WTC11 (cell line): Measurements from ENCODE around the gene ROR2. TPM values are rescaled to one million over a fixed set of nuclear protein-coding genes. Genes with fewer than 3 reads are reported as not detected.

Source experiments
- ATAC-seq: fragments of 200-7000 bp; cut with Tn5 transposase; 2 replicates; pipeline ENCODE4 v1.10.0; 2021; ENCODE audit warnings: mild to moderate bottlenecking, moderate library complexity
- CTCF ChIA-PET: fragments of 300-600 bp; sonication (Branson Sonifier 250); formaldehyde crosslinking; loops from one replicate; lab custom pipeline; 2021; ENCODE audit warnings: antibody characterized with exemption; lab: Charles Lee
- POLR2A ChIA-PET: fragments of 350-600 bp; sonication (Branson Sonifier 250); formaldehyde crosslinking; loops from one replicate; lab custom pipeline; 2021; ENCODE audit warnings: antibody characterized with exemption; lab: Charles Lee
- DNase-seq: peaks from one replicate; pipeline ENCODE4 v3.0.0; 2021; ENCODE audit warnings: low spot score
- H3K27ac Mint-ChIP-seq: 2 replicates; pipeline ENCODE4 v1.8.0; 2021; ENCODE audit warnings: mixed read lengths
- H3K27me3 Mint-ChIP-seq: 2 replicates; pipeline ENCODE4 v1.8.0; 2021; ENCODE audit warnings: low read depth, mild to moderate bottlenecking, moderate library complexity, mixed read lengths
- H3K36me3 Mint-ChIP-seq: 2 replicates; pipeline ENCODE4 v1.8.0; 2021; ENCODE audit warnings: mixed read lengths
- H3K4me1 Mint-ChIP-seq: 2 replicates; pipeline ENCODE4 v1.8.0; 2022; ENCODE audit warnings: mixed read lengths
- H3K4me3 Mint-ChIP-seq: 2 replicates; pipeline ENCODE4 v1.8.0; 2021; ENCODE audit warnings: mild to moderate bottlenecking, moderate library complexity, mixed read lengths
- H3K9me3 Mint-ChIP-seq: 2 replicates; pipeline ENCODE4 v1.8.0; 2021; ENCODE audit warnings: mixed read lengths
- ATF3 ChIP-seq: sonication (generic); formaldehyde crosslinking; conservative IDR thresholded peaks from 2 replicates; pipeline ENCODE4 v1.8.1; 2022; ENCODE audit warnings: mild to moderate bottlenecking, missing genetic modification reagents
- ATF6 ChIP-seq: sonication (generic); formaldehyde crosslinking; IDR thresholded peaks from 2 replicates; pipeline ENCODE4 v1.8.1; 2023; ENCODE audit warnings: mild to moderate bottlenecking, missing genetic modification reagents
- CREM ChIP-seq: sonication (generic); formaldehyde crosslinking; IDR thresholded peaks from 2 replicates; pipeline ENCODE4 v1.8.1; 2022; ENCODE audit warnings: mild to moderate bottlenecking, missing genetic modification reagents, moderate library complexity
- E2F1 ChIP-seq: sonication (generic); formaldehyde crosslinking; IDR thresholded peaks from 2 replicates; pipeline ENCODE4 v1.8.0; 2022; ENCODE audit warnings: mild to moderate bottlenecking, missing genetic modification reagents
- GRHL2 ChIP-seq: fragments of 250-450 bp; sonication (Bioruptor Pico); IDR thresholded peaks from 2 replicates; pipeline ENCODE4 v1.8.0; 2022; ENCODE audit warnings: mild to moderate bottlenecking, moderate library complexity; ENCODE audit not compliant: insufficient replicate concordance, severe bottlenecking
- HMGA2 ChIP-seq: fragments of 250-450 bp; sonication (Bioruptor Pico); IDR thresholded peaks from 2 replicates; pipeline ENCODE4 v1.4.0; 2021; ENCODE audit warnings: mild to moderate bottlenecking, moderate library complexity
- MLX ChIP-seq: sonication (generic); formaldehyde crosslinking; IDR thresholded peaks from 2 replicates; pipeline ENCODE4 v1.8.1; 2023; ENCODE audit warnings: mild to moderate bottlenecking, missing genetic modification reagents, moderate library complexity
- MYBL2 ChIP-seq: sonication (generic); formaldehyde crosslinking; IDR thresholded peaks from 2 replicates; pipeline ENCODE4 v1.8.1; 2023; ENCODE audit warnings: mild to moderate bottlenecking, moderate library complexity, missing genetic modification reagents
- RELA ChIP-seq: sonication (generic); formaldehyde crosslinking; IDR thresholded peaks from 2 replicates; pipeline ENCODE4 v1.8.1; 2022; ENCODE audit warnings: missing genetic modification reagents, mild to moderate bottlenecking, borderline replicate concordance
- SOX15 ChIP-seq: fragments of 250-450 bp; sonication (Bioruptor Pico); IDR thresholded peaks from 2 replicates; pipeline ENCODE4 v1.9.0; 2021; ENCODE audit warnings: mild to moderate bottlenecking
- STAT6 ChIP-seq: sonication (generic); formaldehyde crosslinking; conservative IDR thresholded peaks from 2 replicates; pipeline ENCODE4 v1.8.1; 2023; ENCODE audit warnings: mild to moderate bottlenecking, low read depth, missing genetic modification reagents, moderate library complexity
- TCF7 ChIP-seq: sonication (generic); formaldehyde crosslinking; IDR thresholded peaks from 2 replicates; pipeline ENCODE4 v1.8.0; 2022; ENCODE audit warnings: mild to moderate bottlenecking, low read depth, missing genetic modification reagents, moderate library complexity
- TEAD1 ChIP-seq: sonication (generic); formaldehyde crosslinking; IDR thresholded peaks from 2 replicates; pipeline ENCODE4 v1.8.0; 2022; ENCODE audit warnings: mild to moderate bottlenecking, missing genetic modification reagents
- ZNF317 ChIP-seq: sonication (generic); formaldehyde crosslinking; IDR thresholded peaks from 2 replicates; pipeline ENCODE4 v1.8.1; 2023; ENCODE audit warnings: low read depth, mild to moderate bottlenecking, moderate library complexity, missing genetic modification reagents, borderline replicate concordance
- ZNF416 ChIP-seq: fragments of 250-450 bp; sonication (Bioruptor Pico); IDR thresholded peaks from 2 replicates; pipeline ENCODE4 v1.9.0; 2021; ENCODE audit warnings: mild to moderate bottlenecking, inconsistent platforms
- ZNF423 ChIP-seq: fragments of 250-450 bp; sonication (Bioruptor Pico); IDR thresholded peaks from 2 replicates; pipeline ENCODE4 v2.1.2; 2022; ENCODE audit warnings: mild to moderate bottlenecking, moderate library complexity
- total RNA-seq: library from RNA; stranded (reverse); gene quantifications from 3 replicates; pipeline ENCODE4 v1.2.3, GENCODE V29; 2021
- TF ChIP-seq, protein P1 (sequence below): sonication (generic); formaldehyde crosslinking; IDR thresholded peaks from 2 replicates; pipeline ENCODE4 v1.8.0; 2022; ENCODE audit warnings: mild to moderate bottlenecking, missing genetic modification reagents
- TF ChIP-seq, protein P2 (sequence below): fragments of 250-450 bp; sonication (Bioruptor Pico); IDR thresholded peaks from 2 replicates; pipeline ENCODE4 v2.1.2; 2022; ENCODE audit warnings: mild to moderate bottlenecking, moderate library complexity
- TF ChIP-seq, protein P3 (sequence below): sonication (generic); formaldehyde crosslinking; IDR thresholded peaks from 2 replicates; pipeline ENCODE4 v1.8.1; 2023; ENCODE audit warnings: mild to moderate bottlenecking, missing genetic modification reagents
- TF ChIP-seq, protein P4 (sequence below): sonication (generic); formaldehyde crosslinking; IDR thresholded peaks from 2 replicates; pipeline ENCODE4 v1.8.1; 2022; ENCODE audit warnings: missing genetic modification reagents, borderline replicate concordance

Gene ROR2
- total RNA-seq, 1 experiment from 2014 or later, result 19.8 TPM

DNA sequence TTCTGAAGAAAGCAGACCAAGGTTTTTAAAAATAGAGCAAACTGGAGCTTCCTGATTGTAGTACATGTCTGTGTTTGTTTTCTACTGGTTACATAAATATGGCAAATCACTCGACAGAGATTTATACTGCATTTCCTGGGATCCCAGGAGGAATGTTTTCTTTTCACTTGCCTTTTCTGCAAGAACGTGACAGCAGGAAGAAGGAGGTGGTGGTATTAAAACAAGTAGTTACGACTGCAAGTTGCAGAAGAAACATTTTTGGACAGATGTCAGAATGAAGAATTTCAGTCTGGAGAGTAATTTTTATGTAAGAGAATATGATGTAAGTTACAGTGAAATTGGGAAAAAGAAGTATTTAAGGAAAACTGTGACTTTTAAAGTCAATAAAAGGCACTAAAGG is 272.7 kb downstream of the ROR2 start (continued):
- TF ChIP-seq MLX (CRISPR knock-in tag), result no peak
- no peak for TF ChIP-seq ZNF423 (CRISPR knock-in tag)
- no peak for TF ChIP-seq GRHL2 (CRISPR knock-in tag)
- TF ChIP-seq, protein P1, sequence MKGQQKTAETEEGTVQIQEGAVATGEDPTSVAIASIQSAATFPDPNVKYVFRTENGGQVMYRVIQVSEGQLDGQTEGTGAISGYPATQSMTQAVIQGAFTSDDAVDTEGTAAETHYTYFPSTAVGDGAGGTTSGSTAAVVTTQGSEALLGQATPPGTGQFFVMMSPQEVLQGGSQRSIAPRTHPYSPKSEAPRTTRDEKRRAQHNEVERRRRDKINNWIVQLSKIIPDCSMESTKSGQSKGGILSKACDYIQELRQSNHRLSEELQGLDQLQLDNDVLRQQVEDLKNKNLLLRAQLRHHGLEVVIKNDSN (CRISPR knock-in tag), result no peak
- TF ChIP-seq CREM (CRISPR knock-in tag), result no peak
- TF ChIP-seq MYBL2, result no peak
- TF ChIP-seq ZNF317 (CRISPR knock-in tag), result no peak
- TF ChIP-seq, all 79 proteins: peak for 0

DNA sequence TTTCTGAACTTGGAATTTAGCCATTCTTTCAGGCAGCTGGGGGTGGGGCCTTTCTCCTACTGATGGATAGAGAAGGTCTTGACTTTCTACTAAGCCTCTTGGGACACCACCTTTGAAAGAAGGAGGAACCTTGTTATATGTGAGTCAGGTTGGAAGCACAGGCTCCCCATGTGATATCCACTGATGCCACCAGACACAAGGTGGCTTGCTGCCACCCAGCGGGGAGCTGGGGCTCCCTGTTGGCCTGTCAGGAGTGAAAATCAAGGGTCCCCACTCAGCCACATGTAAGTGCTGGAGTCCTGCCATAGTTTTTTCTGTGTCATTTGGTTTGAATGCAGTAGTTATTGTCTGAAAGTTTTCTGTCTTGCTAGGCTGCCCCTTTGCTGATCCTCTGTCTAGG is 274.0 kb downstream of the ROR2 start:
- H3K36me3 Mint-ChIP-seq, result no peaks in the 10 kb centered on the region
- TF ChIP-seq, protein P2, sequence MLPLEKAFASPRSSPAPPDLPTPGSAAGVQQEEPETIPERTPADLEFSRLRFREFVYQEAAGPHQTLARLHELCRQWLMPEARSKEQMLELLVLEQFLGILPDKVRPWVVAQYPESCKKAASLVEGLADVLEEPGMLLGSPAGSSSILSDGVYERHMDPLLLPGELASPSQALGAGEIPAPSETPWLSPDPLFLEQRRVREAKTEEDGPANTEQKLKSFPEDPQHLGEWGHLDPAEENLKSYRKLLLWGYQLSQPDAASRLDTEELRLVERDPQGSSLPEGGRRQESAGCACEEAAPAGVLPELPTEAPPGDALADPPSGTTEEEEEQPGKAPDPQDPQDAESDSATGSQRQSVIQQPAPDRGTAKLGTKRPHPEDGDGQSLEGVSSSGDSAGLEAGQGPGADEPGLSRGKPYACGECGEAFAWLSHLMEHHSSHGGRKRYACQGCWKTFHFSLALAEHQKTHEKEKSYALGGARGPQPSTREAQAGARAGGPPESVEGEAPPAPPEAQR, result no peak
- TF ChIP-seq HMGA2 (CRISPR knock-in tag) (no peak), TCF7 (CRISPR knock-in tag) (no peak), RELA (CRISPR knock-in tag) (no peak)
- TF ChIP-seq, all 79 proteins: peak for 0
- no peak for ATAC-seq
- H3K4me1 Mint-ChIP-seq, result peaks cover 16% of the 10 kb centered on the region
- no peak overlapping the region for H3K27ac Mint-ChIP-seq
- peaks cover 8% of the 10 kb centered on the region; the same call in 1 of the 2 replicates for H3K27me3 Mint-ChIP-seq
- DNase-seq, result no peak
- peaks cover 8% of the 10 kb centered on the region; the same call in 1 of the 2 replicates for H3K9me3 Mint-ChIP-seq
- H3K4me3 Mint-ChIP-seq, result no peak overlapping the region
- ChIA-PET POLR2A (no interaction called here), CTCF (no interaction called here)

DNA sequence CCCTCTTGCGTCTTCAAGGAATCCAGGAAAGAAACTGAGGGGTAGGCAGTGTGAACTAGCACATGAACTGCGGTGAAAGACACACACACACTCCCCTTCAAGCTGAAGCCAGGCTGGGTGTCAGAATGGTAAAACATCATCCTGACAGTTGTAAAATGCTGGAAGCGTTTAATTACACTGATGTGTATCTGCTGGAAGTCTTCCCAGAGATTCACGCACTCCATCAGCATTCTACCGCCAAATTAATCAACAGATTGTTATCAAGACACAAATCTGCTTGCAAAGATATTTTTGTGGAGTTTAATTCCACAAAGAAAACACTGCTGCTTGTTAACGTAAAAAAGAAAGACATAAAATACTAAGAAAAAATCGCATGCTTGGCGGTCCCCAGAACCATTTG is 285.4 kb downstream of the ROR2 start:
- ChIA-PET POLR2A (no interaction called here), CTCF (interaction anchor here (0.6 kb wide), 1 partner anchor 280 kb away, joined by 3 read pairs; no protein-coding TSS in a partner anchor)
- ATAC-seq, result no peak
- H3K4me1 Mint-ChIP-seq, result peaks cover 10% of the 10 kb centered on the region
- no peak overlapping the region for H3K27ac Mint-ChIP-seq
- H3K27me3 Mint-ChIP-seq, result no peaks in the 10 kb centered on the region; the same call in 1 of the 2 replicates
- DNase-seq, result no peak
- no peaks in the 10 kb centered on the region for H3K36me3 Mint-ChIP-seq
- H3K9me3 Mint-ChIP-seq, result no peaks in the 10 kb centered on the region
- H3K4me3 Mint-ChIP-seq, result no peak overlapping the region
- TF ChIP-seq ZNF416 (CRISPR knock-in tag) (no peak), STAT6 (CRISPR knock-in tag) (no peak), HMGA2 (CRISPR knock-in tag) (no peak), E2F1 (no peak), SOX15 (no peak), ATF3 (CRISPR knock-in tag) (no peak), RELA (CRISPR knock-in tag) (no peak), TEAD1 (no peak), ATF6 (CRISPR knock-in tag) (no peak)
- TF ChIP-seq, protein P3, sequence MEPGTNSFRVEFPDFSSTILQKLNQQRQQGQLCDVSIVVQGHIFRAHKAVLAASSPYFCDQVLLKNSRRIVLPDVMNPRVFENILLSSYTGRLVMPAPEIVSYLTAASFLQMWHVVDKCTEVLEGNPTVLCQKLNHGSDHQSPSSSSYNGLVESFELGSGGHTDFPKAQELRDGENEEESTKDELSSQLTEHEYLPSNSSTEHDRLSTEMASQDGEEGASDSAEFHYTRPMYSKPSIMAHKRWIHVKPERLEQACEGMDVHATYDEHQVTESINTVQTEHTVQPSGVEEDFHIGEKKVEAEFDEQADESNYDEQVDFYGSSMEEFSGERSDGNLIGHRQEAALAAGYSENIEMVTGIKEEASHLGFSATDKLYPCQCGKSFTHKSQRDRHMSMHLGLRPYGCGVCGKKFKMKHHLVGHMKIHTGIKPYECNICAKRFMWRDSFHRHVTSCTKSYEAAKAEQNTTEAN, result no peak
- TF ChIP-seq, protein P1 (CRISPR knock-in tag), result no peak
- TF ChIP-seq, protein P4, sequence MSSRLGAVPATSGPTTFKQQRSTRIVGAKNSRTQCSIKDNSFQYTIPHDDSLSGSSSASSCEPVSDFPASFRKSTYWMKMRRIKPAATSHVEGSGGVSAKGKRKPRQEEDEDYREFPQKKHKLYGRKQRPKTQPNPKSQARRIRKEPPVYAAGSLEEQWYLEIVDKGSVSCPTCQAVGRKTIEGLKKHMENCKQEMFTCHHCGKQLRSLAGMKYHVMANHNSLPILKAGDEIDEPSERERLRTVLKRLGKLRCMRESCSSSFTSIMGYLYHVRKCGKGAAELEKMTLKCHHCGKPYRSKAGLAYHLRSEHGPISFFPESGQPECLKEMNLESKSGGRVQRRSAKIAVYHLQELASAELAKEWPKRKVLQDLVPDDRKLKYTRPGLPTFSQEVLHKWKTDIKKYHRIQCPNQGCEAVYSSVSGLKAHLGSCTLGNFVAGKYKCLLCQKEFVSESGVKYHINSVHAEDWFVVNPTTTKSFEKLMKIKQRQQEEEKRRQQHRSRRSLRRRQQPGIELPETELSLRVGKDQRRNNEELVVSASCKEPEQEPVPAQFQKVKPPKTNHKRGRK (CRISPR knock-in tag), result no peak
